HepG2 (cell line): ENCODE results near the gene CEP57L1. TPM values are rescaled to one million over a fixed set of nuclear protein-coding genes. Genes with fewer than 3 reads are reported as not detected.

Experiments used
- CCAR2 ChIP-seq: fragments of 200-400 bp; formaldehyde crosslinking; optimal IDR thresholded peaks from 2 replicates; pipeline ENCODE3; 2018; ENCODE audit warnings: low read depth, mild to moderate bottlenecking, low read length, moderate library complexity
- FOXO1 ChIP-seq: sonication (generic); formaldehyde crosslinking; IDR thresholded peaks from 2 replicates; pipeline ENCODE4 v1.4.0; 2020; ENCODE audit warnings: missing genetic modification reagents
- HMG20B ChIP-seq: conservative IDR thresholded peaks from 2 replicates; pipeline ENCODE4 v1.6.1; 2016; ENCODE audit warnings: missing genetic modification reagents, missing compliant biosample characterization
- MEIS2 ChIP-seq: sonication (generic); formaldehyde crosslinking; IDR thresholded peaks from 2 replicates; pipeline ENCODE4 v1.9.0; 2021; ENCODE audit warnings: mild to moderate bottlenecking, missing genetic modification reagents
- PCBP1 ChIP-seq: fragments of 200-400 bp; formaldehyde crosslinking; IDR thresholded peaks from 2 replicates; pipeline ENCODE4 v1.6.1; 2017; ENCODE audit warnings: mild to moderate bottlenecking, low read depth, low read length, borderline replicate concordance
- SNAPC2 ChIP-seq: sonication (generic); formaldehyde crosslinking; IDR thresholded peaks from 2 replicates; pipeline ENCODE4 v1.8.1; 2022; ENCODE audit warnings: mild to moderate bottlenecking, missing genetic modification reagents
- TFAP4 ChIP-seq: sonication (generic); IDR thresholded peaks from 2 replicates; pipeline ENCODE4 v1.6.1; 2016; ENCODE audit warnings: low read depth, borderline replicate concordance
- TFDP1 ChIP-seq: IDR thresholded peaks from 2 replicates; pipeline ENCODE4 v1.6.1; 2016; ENCODE audit warnings: missing compliant biosample characterization, missing genetic modification reagents, borderline replicate concordance
- U2AF1 ChIP-seq: fragments of 200-400 bp; formaldehyde crosslinking; optimal IDR thresholded peaks from 2 replicates; pipeline ENCODE3; 2017; ENCODE audit warnings: mild to moderate bottlenecking, low read depth, low read length
- ZBTB26 ChIP-seq: IDR thresholded peaks from 2 replicates; pipeline ENCODE4 v1.6.1; 2016; ENCODE audit warnings: missing compliant biosample characterization, missing genetic modification reagents, borderline replicate concordance
- ZBTB4 ChIP-seq: sonication (generic); formaldehyde crosslinking; IDR thresholded peaks from 2 replicates; pipeline ENCODE4 v1.4.0; 2020; ENCODE audit warnings: missing genetic modification reagents, mild to moderate bottlenecking, borderline replicate concordance
- ZBTB44 ChIP-seq: sonication (generic); formaldehyde crosslinking; IDR thresholded peaks from 2 replicates; pipeline ENCODE4 v1.4.0; 2020; ENCODE audit warnings: missing genetic modification reagents
- ZFP36 ChIP-seq: fragments of 150-350 bp; IDR thresholded peaks from 2 replicates; pipeline ENCODE4 v1.6.1; 2018; ENCODE audit warnings: borderline replicate concordance, low read length, low read depth; ENCODE audit not compliant: partially characterized antibody
- ZNF256 ChIP-seq: sonication (generic); formaldehyde crosslinking; conservative IDR thresholded peaks from 2 replicates; pipeline ENCODE4 v1.4.0; 2020; ENCODE audit warnings: missing genetic modification reagents
- ZNF276 ChIP-seq: sonication (generic); formaldehyde crosslinking; IDR thresholded peaks from 2 replicates; pipeline ENCODE4 v1.4.0; 2020; ENCODE audit warnings: mild to moderate bottlenecking, low read depth, missing genetic modification reagents
- ZNF468 ChIP-seq: sonication (generic); formaldehyde crosslinking; IDR thresholded peaks from 2 replicates; pipeline ENCODE4 v1.8.0; 2022; ENCODE audit warnings: mild to moderate bottlenecking, moderate library complexity, missing genetic modification reagents
- ZNF615 ChIP-seq: sonication (generic); formaldehyde crosslinking; IDR thresholded peaks from 2 replicates; pipeline ENCODE4 v1.5.0; 2020; ENCODE audit warnings: mild to moderate bottlenecking, missing genetic modification reagents, borderline replicate concordance
- polyA plus RNA-seq, 8 experiments: library from polyadenylated mRNA; depleted of rRNA in 3 of 8; stranded (reverse) in 7 of 8; unstranded in 1 of 8; fragments of >200 nt; fragmentation: Illumina TruSeq in 4 of 8; extraction: Trizol in 4 of 8; gene quantifications; 2 replicates each; pipeline versions ENCODE4 v1.2.1 to v1.2.3, GENCODE V29; 2011 to 2016; ENCODE audit warnings: low read depth in 4 of 8, missing spikeins in 1 of 8, mixed read lengths in 1 of 8; ENCODE audit not compliant: insufficient read depth in 1 of 8
- total RNA-seq, 5 experiments: library from RNA; depleted of rRNA; stranded (reverse); fragments of >200 nt; fragmentation: Illumina TruSeq; extraction: Trizol; gene quantifications; 2 replicates each; pipeline ENCODE4 v1.2.3, GENCODE V29; 2016; ENCODE audit warnings: low read depth in 1 of 5

Gene CEP57L1
- total and polyA plus RNA-seq, 2 of the 13 experiments (the other 11 are each of a cell fraction or from before 2014, with no cell fraction given), result 7.7 to 15.5 TPM

GRCh38 chr6:109095036-109095834 lies at the start of gene CEP57L1 (continued):
- TF ChIP-seq ZBTB26 (CRISPR knock-in tag) (no peak; the same call in 1 of the 2 replicates), MEIS2 (CRISPR knock-in tag) (no peak), SNAPC2 (CRISPR knock-in tag) (peak; percentile 39; the same call in 1 of the 2 replicates), ZNF468 (CRISPR knock-in tag) (no peak), TFAP4 (no peak), CCAR2 (no peak), ZFP36 (no peak), ZBTB4 (peak; percentile 30; the same call in 1 of the 2 replicates), ZNF276 (CRISPR knock-in tag) (0 out of 2 replicates have a peak, but pooled peaks have one; percentile 61), HMG20B (no peak), ZBTB44 (no peak), ZNF615 (CRISPR knock-in tag) (no peak), FOXO1 (no peak), U2AF1 (peak; percentile 62), PCBP1 (0 out of 2 replicates have a peak, but pooled peaks have one; percentile 9), ZNF256 (CRISPR knock-in tag) (no peak), TFDP1 (CRISPR knock-in tag) (peak; percentile 77; the same call in 1 of the 2 replicates)
